HFFc6 (cell line): ENCODE data around the gene HPS3. TPM values are rescaled to one million over a fixed set of nuclear protein-coding genes. Genes with fewer than 3 reads are reported as not detected.
A peak's percentile ranks its signal among the peaks of the same experiment; 100 is the strongest.

ENCODE experiments used
- DNase-seq: peaks from one replicate; pipeline ENCODE4 v3.0.0-alpha.2; 2018
- H3K27ac Mint-ChIP-seq: 2 replicates; pipeline ENCODE4 v1.8.0; 2020; ENCODE audit warnings: mild to moderate bottlenecking, mixed read lengths
- H3K27me3 Mint-ChIP-seq: 2 replicates; pipeline ENCODE4 v1.8.0; 2021; ENCODE audit warnings: mild to moderate bottlenecking, moderate library complexity, mixed read lengths; ENCODE audit not compliant: insufficient read depth
- H3K36me3 Mint-ChIP-seq: 2 replicates; pipeline ENCODE4 v1.8.0; 2021; ENCODE audit warnings: low read depth, mixed read lengths
- H3K4me1 Mint-ChIP-seq: 2 replicates; pipeline ENCODE4 v1.8.0; 2020; ENCODE audit warnings: low read depth, mixed read lengths
- H3K4me3 Mint-ChIP-seq: 2 replicates; pipeline ENCODE4 v1.8.0; 2020; ENCODE audit warnings: mild to moderate bottlenecking, moderate library complexity, mixed read lengths
- H3K9me3 Mint-ChIP-seq: 2 replicates; pipeline ENCODE4 v1.8.0; 2020; ENCODE audit warnings: mild to moderate bottlenecking, mixed read lengths
- CTCF ChIP-seq: fragments of 200-600 bp; sonication (generic); IDR thresholded peaks from 2 replicates; pipeline ENCODE4 v1.5.0; 2021; ENCODE audit warnings: antibody characterized with exemption, mild to moderate bottlenecking
- total RNA-seq, 6 experiments: library from RNA; stranded (reverse); fragmentation: NEBNext Ultra II Directional; extraction: Animal tissue kit (Norgen Biotek cat#: 25700); gene quantifications; 2 replicates in 1 of 6; 3 replicates in 5 of 6; pipeline ENCODE4 v1.2.3, GENCODE V29; 2021

The HPS3 gene
- total RNA-seq, 6 experiments from 2014 or later: 15.6 to 24.8 (median 20.7) TPM

- peaks cover 28% of the 10 kb centered on the region for H3K36me3 Mint-ChIP-seq
- H3K4me1 Mint-ChIP-seq: peaks cover 24% of the 10 kb centered on the region
- peak overlapping the region; percentile 16; the same call in 1 of the 2 replicates for H3K27ac Mint-ChIP-seq
- no peak overlapping the region for H3K4me3 Mint-ChIP-seq
- TF ChIP-seq CTCF: no peak
- DNase-seq: peak; percentile 12
- no peaks in the 10 kb centered on the region; the same call in 1 of the 2 replicates for H3K27me3 Mint-ChIP-seq
- H3K9me3 Mint-ChIP-seq: no peaks in the 10 kb centered on the region
These were observed 24.0 kb downstream of the HPS3 start for GRCh38 chr3:149153402-149153801.

- no peaks in the 10 kb centered on the region for H3K9me3 Mint-ChIP-seq
- no peak overlapping the region for H3K27ac Mint-ChIP-seq
- no peaks in the 10 kb centered on the region for H3K27me3 Mint-ChIP-seq
- TF ChIP-seq CTCF: no peak
- no peak for DNase-seq
- H3K4me1 Mint-ChIP-seq: no peaks in the 10 kb centered on the region
- no peak overlapping the region for H3K4me3 Mint-ChIP-seq
- peaks cover 19% of the 10 kb centered on the region for H3K36me3 Mint-ChIP-seq
These were observed 31.4 kb downstream of the HPS3 start for GRCh38 chr3:149160754-149161300.

GRCh38 chr3:149162007-149162406 lies 32.6 kb downstream of the HPS3 start:
- Mint-ChIP-seq H3K36me3 (peaks cover 24% of the 10 kb centered on the region), H3K27ac (no peak overlapping the region), H3K9me3 (no peaks in the 10 kb centered on the region), H3K4me3 (no peak overlapping the region), H3K4me1 (no peaks in the 10 kb centered on the region), H3K27me3 (no peaks in the 10 kb centered on the region)
- no peak for TF ChIP-seq CTCF
- DNase-seq: no peak

GRCh38 chr3:149163066-149163465 lies 33.6 kb downstream of the HPS3 start:
- Mint-ChIP-seq H3K36me3 (peaks cover 19% of the 10 kb centered on the region), H3K4me1 (no peaks in the 10 kb centered on the region), H3K27ac (no peak overlapping the region; the same call in 1 of the 2 replicates), H3K27me3 (no peaks in the 10 kb centered on the region), H3K4me3 (no peak overlapping the region), H3K9me3 (no peaks in the 10 kb centered on the region)
- no peak for DNase-seq
- TF ChIP-seq CTCF: no peak

- Mint-ChIP-seq H3K9me3 (no peaks in the 10 kb centered on the region), H3K4me1 (no peaks in the 10 kb centered on the region)
These were observed 38.5 kb downstream of the HPS3 start for GRCh38 chr3:149167898-149168297.

More at GRCh38 chr3:149167898-149168297, 38.5 kb downstream of the HPS3 start:
- H3K4me3 Mint-ChIP-seq: no peak overlapping the region
- peaks cover 30% of the 10 kb centered on the region for H3K36me3 Mint-ChIP-seq
- DNase-seq: no peak
- no peak for TF ChIP-seq CTCF
- no peak overlapping the region for H3K27ac Mint-ChIP-seq
- no peaks in the 10 kb centered on the region for H3K27me3 Mint-ChIP-seq
